Measurements from ENCODE around the gene ABI1. TPM values are rescaled to one million over a fixed set of nuclear protein-coding genes. Genes with fewer than 3 reads are reported as not detected.

The ABI1 gene
- total RNA-seq, 1 experiment from 2014 or later: 25.2 TPM

DNA sequence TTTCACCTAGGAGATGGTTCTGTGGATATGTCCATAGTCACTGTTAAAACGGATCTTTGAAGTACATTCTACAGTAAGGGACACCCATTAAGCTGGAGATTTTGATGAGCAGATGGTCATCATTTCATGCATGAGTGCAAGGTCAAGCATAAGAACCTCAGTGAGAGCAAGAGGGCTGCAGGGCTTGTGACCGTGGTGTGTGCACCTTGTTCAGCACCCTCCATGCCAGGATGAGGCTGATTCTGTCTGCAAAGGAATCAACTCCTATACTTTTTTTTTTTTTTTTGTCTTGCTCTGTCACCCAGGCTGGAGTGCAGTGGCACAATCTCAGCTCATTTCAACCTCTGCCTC lies 145.6 kb downstream of the ABI1 start:
- Histone ChIP-seq H3K79me2 (ENCODE audit: low read length) (no peaks in the 10 kb centered on the region), H3K4me2 (ENCODE audit: low read length) (no peak overlapping the region), H3K36me3 (ENCODE audit: low read depth, low read length) (peaks cover 4% of the 10 kb centered on the region; the same call in 1 of the 2 replicates), H3K9ac (ENCODE audit: low read length) (no peak overlapping the region), H3K27ac (ENCODE audit: low read length) (no peak overlapping the region), H3K9me2 (replicated peaks; ENCODE audit: low read length) (no peaks in the 10 kb centered on the region), H3K4me3 (ENCODE audit: low read length) (no peak overlapping the region), H4K20me1 (ENCODE audit: low read length) (no peaks in the 10 kb centered on the region), H3K4me1 (ENCODE audit: insufficient read depth, low read length) (no peaks in the 10 kb centered on the region), H3F3A (ENCODE audit: low read length, unreplicated experiment) (no peaks in the 10 kb centered on the region), H2AFZ (ENCODE audit: low read length) (no peak overlapping the region), H3K27me3 (ENCODE audit: low read length) (no peaks in the 10 kb centered on the region), H3K9me3 (ENCODE audit: low read length) (no peaks in the 10 kb centered on the region)
- ChIA-PET POLR2A (ENCODE audit: unreplicated experiment) (no interaction called here), CTCF (no interaction called here)
- TF ChIP-seq EZH2 (IDR thresholded peaks at IDR 0.05; ENCODE audit: low read length, unreplicated experiment) (no peak), EZH2phosphoT487 (IDR thresholded peaks at IDR 0.05; ENCODE audit: borderline replicate concordance, low read length) (no peak)
- TF ChIP-seq, protein P1, sequence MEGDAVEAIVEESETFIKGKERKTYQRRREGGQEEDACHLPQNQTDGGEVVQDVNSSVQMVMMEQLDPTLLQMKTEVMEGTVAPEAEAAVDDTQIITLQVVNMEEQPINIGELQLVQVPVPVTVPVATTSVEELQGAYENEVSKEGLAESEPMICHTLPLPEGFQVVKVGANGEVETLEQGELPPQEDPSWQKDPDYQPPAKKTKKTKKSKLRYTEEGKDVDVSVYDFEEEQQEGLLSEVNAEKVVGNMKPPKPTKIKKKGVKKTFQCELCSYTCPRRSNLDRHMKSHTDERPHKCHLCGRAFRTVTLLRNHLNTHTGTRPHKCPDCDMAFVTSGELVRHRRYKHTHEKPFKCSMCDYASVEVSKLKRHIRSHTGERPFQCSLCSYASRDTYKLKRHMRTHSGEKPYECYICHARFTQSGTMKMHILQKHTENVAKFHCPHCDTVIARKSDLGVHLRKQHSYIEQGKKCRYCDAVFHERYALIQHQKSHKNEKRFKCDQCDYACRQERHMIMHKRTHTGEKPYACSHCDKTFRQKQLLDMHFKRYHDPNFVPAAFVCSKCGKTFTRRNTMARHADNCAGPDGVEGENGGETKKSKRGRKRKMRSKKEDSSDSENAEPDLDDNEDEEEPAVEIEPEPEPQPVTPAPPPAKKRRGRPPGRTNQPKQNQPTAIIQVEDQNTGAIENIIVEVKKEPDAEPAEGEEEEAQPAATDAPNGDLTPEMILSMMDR (conservative IDR thresholded peaks at IDR 0.05; ENCODE audit: low read depth, low read length): no peak
- intact Hi-C loops (cut with micrococcal nuclease): no loop called here
- no peak for DNase-seq
- no TSS peak for BruUV-seq (replicated peaks)
- ATAC-seq: no peak

DNA sequence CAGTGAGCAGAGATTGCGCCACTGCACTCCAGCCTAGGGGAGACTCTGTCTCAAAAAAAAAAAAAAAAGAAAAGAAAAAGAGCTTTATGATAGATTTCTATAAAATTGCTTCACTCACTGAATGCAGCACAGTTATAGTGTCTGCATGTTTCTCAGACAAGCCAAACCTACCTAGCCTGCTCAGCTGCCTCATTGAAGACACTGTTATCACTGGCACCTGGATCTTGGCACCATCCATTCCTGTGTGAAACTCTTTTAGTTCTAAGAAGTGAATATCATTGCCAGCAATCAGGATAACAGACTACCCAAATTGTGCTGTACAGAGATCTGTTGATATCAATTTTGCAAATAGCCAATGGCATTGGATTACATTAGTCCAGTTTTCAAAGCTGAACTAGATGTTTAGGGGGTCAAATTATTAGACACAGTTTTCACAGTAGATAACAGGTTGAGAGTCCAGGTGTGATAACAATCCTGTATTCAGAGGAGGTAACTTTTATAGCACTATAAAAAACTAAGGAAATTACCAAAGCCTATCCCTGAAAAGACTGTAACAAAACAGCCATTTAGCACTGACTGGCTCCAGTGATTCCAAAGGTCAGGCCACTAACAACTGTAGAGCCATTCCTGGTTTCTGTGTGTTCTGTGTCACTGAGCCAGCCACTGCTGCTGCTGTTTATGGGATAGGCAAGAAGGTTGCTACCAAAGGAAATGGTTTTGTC lies 146.2 kb downstream of the ABI1 start:
- ATAC-seq: no peak; the same call in 1 of the 2 replicates
- CTCF ChIA-PET: interaction anchor here (0.5 kb wide), 1 partner anchor 35 kb away, joined by 3 read pairs; no protein-coding TSS in a partner anchor
- no peaks in the 10 kb centered on the region for H4K20me1 ChIP-seq (ENCODE audit: low read length)

DNA sequence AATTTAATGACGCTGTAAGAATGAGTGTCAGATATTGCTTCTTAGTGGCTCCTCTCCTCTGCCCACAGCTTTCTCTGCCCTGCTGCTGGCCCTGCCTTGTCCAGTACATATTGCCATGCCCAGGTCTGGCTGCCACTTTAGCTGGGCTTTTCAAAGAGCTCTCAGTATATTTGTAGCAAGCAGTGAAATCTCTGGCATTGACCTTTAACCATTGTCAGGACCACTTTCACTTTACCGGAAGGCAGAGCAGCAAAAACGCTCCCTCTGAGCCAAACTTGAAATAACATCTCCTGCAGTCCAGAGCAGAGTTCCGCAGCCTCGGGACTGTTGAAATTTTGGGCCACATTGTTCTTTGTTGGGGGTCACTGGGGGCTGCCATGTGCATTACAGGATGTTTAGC lies 149.4 kb downstream of the ABI1 start:
- Histone ChIP-seq H3K9me2 (replicated peaks; ENCODE audit: low read length) (no peaks in the 10 kb centered on the region), H3K27me3 (ENCODE audit: low read length) (no peaks in the 10 kb centered on the region), H3K9ac (ENCODE audit: low read length) (no peak overlapping the region), H2AFZ (ENCODE audit: low read length) (no peak overlapping the region), H3K27ac (ENCODE audit: low read length) (no peak overlapping the region), H3K79me2 (ENCODE audit: low read length) (no peaks in the 10 kb centered on the region), H4K20me1 (ENCODE audit: low read length) (no peaks in the 10 kb centered on the region), H3K4me1 (ENCODE audit: insufficient read depth, low read length) (no peaks in the 10 kb centered on the region), H3K36me3 (ENCODE audit: low read depth, low read length) (0 out of 2 replicates have a peak, but pooled peaks cover 4% of the 10 kb centered on the region), H3K4me3 (ENCODE audit: low read length) (no peak overlapping the region), H3F3A (ENCODE audit: low read length, unreplicated experiment) (no peaks in the 10 kb centered on the region), H3K4me2 (ENCODE audit: low read length) (no peak overlapping the region), H3K9me3 (ENCODE audit: low read length) (no peaks in the 10 kb centered on the region)
- no peak for DNase-seq
- ChIA-PET POLR2A (ENCODE audit: unreplicated experiment) (no interaction called here), CTCF (no interaction called here)
- TF ChIP-seq, protein P1 (conservative IDR thresholded peaks at IDR 0.05; ENCODE audit: low read depth, low read length): no peak
- no peak for TF ChIP-seq EZH2 (IDR thresholded peaks at IDR 0.05; ENCODE audit: low read length, unreplicated experiment)
- TF ChIP-seq EZH2phosphoT487 (IDR thresholded peaks at IDR 0.05; ENCODE audit: borderline replicate concordance, low read length): no peak
- no peak for ATAC-seq
- intact Hi-C loops (cut with micrococcal nuclease): no loop called here
- no TSS peak for BruUV-seq (replicated peaks)

More for the DNA sequence above, 146.2 kb downstream of the ABI1 start:
- no peak overlapping the region for H3K9ac ChIP-seq (ENCODE audit: low read length)
- H3K4me3 ChIP-seq (ENCODE audit: low read length): no peak overlapping the region
- POLR2A ChIA-PET (ENCODE audit: unreplicated experiment): no interaction called here
- H3K36me3 ChIP-seq (ENCODE audit: low read depth, low read length): peaks cover 4% of the 10 kb centered on the region; the same call in 1 of the 2 replicates
- no peak overlapping the region for H3K4me2 ChIP-seq (ENCODE audit: low read length)
- H3K79me2 ChIP-seq (ENCODE audit: low read length): no peaks in the 10 kb centered on the region
- TF ChIP-seq EZH2phosphoT487 (IDR thresholded peaks at IDR 0.05; ENCODE audit: borderline replicate concordance, low read length): no peak
- TF ChIP-seq EZH2 (IDR thresholded peaks at IDR 0.05; ENCODE audit: low read length, unreplicated experiment): no peak
- TF ChIP-seq, protein P1 (conservative IDR thresholded peaks at IDR 0.05; ENCODE audit: low read depth, low read length): no peak
- intact Hi-C loops (cut with micrococcal nuclease): no loop called here
- H3F3A ChIP-seq (ENCODE audit: low read length, unreplicated experiment): no peaks in the 10 kb centered on the region
- no peaks in the 10 kb centered on the region for H3K4me1 ChIP-seq (ENCODE audit: insufficient read depth, low read length)
- no peak overlapping the region for H2AFZ ChIP-seq (ENCODE audit: low read length)
- H3K27me3 ChIP-seq (ENCODE audit: low read length): no peaks in the 10 kb centered on the region
- no peak overlapping the region for H3K27ac ChIP-seq (ENCODE audit: low read length)
- no peak for DNase-seq
- H3K9me3 ChIP-seq (ENCODE audit: low read length): no peaks in the 10 kb centered on the region
- H3K9me2 ChIP-seq (replicated peaks; ENCODE audit: low read length): no peaks in the 10 kb centered on the region
- BruUV-seq (replicated peaks): no TSS peak

All from PC-3 (cell line).